Astrocyte of the spinal cord (primary cell): ENCODE results near the gene IL16.

Experiments used
- DNase-seq: peaks from one replicate; pipeline ENCODE4 v3.0.0; 2011; ENCODE audit warnings: low read depth, low spot score
- H3K4me3 ChIP-seq: 2 replicates; pipeline ENCODE4 v1.5.1; 2011; ENCODE audit warnings: low read depth, mild to moderate bottlenecking, low read length, moderate library complexity
- in situ Hi-C: cut with HindIII; loops from 2 replicates; pipeline ENCODE4 v1.10.0; 2017; ENCODE audit warnings: low sequenced_read_pairs
- TF ChIP-seq, protein P1 (sequence below): IDR thresholded peaks from 2 replicates; pipeline ENCODE4 v1.5.1; 2012; ENCODE audit warnings: low read depth, mild to moderate bottlenecking, low read length, inconsistent platforms

Gene IL16

DNA sequence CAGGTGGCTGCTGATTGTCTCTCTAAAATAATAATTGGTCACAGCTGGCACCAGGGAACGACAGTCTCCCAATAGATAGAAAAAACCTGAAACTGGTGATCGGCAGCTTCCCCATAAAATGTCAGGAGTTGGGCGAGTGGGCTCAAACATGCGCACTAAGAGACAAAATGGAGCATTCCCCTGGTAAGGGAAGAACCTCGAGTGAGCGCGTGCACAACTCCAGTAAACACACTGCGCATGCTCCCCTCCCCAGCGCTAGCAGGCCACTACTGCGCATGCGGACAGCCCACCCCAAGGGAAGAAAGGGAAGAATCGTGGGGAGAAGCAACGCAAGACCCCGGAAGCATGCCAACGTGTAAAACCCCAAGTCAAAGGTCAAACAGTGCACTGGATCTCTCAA lies 134.9 kb downstream of the IL16 start:
- in situ Hi-C loops: no loop called here
- no peak overlapping the region for H3K4me3 ChIP-seq
- DNase-seq: no peak
- TF ChIP-seq, protein P1, sequence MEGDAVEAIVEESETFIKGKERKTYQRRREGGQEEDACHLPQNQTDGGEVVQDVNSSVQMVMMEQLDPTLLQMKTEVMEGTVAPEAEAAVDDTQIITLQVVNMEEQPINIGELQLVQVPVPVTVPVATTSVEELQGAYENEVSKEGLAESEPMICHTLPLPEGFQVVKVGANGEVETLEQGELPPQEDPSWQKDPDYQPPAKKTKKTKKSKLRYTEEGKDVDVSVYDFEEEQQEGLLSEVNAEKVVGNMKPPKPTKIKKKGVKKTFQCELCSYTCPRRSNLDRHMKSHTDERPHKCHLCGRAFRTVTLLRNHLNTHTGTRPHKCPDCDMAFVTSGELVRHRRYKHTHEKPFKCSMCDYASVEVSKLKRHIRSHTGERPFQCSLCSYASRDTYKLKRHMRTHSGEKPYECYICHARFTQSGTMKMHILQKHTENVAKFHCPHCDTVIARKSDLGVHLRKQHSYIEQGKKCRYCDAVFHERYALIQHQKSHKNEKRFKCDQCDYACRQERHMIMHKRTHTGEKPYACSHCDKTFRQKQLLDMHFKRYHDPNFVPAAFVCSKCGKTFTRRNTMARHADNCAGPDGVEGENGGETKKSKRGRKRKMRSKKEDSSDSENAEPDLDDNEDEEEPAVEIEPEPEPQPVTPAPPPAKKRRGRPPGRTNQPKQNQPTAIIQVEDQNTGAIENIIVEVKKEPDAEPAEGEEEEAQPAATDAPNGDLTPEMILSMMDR: no peak

DNA sequence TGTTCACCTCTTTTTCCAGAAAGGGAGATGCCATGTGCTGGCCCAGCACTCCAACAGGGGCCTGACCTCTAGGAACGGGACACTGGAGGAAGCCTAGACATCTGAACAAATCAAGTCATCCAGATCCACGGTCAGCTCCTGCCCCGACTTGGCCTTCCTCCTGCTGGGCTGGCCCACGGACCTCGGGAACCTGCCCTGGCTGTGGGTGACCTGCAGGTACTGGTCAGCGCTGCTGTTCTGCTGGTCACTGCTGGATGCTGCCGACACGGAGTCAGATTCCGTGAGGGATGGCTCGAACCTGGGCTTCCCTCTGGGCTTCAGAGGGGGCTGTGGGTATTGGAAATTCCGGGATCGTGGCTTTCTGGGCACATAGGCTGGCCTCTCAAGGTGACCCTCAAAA lies 135.6 kb downstream of the IL16 start:
- DNase-seq: no peak
- H3K4me3 ChIP-seq: no peak overlapping the region
- in situ Hi-C loops: no loop called here
- TF ChIP-seq, protein P1: no peak

DNA sequence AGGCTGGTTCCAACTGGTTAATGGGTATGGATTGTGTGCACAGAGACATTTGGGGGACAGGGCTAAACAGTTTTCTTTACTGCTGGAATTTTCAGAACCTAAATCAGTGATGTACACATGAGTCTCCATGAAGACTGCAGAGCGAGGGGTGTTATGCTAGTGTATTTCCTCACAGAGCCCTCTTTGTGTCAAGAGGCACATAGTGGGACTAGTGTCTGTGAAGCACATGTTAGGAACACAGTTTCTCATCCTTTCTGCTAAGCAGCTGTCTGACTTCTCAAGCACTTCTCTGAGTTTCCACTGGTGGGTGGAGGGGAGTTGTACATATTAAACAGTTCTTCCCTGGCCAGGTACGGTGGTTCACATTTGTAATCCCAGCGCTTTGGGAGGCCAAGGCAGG lies 136.7 kb downstream of the IL16 start:
- in situ Hi-C loops: no loop called here
- H3K4me3 ChIP-seq: no peak overlapping the region
- no peak for DNase-seq
- TF ChIP-seq, protein P1: no peak

DNA sequence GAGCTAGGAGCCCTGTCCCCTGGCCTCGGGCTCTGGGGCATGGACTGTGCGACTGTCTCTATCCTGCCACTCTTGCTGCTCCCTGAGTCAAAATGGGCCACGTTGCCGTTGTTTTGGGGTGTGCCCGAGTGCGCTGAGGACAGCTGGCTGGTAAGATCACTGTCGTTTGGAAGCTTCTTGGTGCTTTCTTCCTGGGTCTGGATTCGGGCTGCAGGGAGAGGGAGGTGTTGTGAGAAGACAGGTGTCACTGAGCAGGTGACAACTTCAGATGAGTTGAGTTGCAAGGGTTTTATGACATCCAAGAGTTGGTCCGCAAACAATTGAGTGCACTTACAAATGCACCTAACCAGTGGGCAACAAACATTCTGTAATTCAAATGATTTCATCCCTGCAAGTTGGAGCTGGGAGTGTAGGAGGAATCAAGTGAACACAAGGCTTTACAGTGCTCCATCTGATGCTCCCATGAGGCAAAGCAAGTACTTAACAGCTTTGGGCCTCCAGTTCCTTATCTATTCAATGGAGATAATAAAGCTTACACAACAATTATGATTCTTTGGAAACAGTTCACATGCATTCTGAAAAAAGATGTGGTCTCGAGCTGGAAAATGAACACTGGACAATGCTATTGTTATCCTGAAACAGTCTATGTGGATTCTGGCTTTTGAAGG lies 138.2 kb downstream of the IL16 start:
- no peak for DNase-seq
- in situ Hi-C loops: no loop called here
- no peak overlapping the region for H3K4me3 ChIP-seq
- TF ChIP-seq, protein P1: no peak

DNA sequence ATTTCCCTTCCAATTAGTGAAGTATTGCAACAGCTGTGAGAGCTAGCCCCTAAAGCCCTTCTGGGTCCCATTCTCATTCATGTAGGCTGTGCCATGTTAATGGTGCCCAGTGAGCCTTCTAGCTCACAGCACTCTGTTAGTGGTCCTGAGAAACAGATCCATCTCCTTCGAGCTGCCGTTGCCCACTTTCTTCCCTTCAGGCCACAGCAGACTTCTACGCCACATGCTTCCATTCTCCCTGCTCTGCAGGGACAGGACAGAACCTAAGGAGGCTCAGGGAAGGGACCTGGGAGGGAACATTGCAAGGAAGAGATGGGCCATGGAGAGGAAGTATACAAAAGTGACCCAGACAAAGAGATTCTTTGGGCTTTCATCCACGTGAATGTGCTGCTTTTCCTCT lies 139.0 kb downstream of the IL16 start:
- DNase-seq: no peak
- TF ChIP-seq, protein P1: no peak
- in situ Hi-C loops: no loop called here
- H3K4me3 ChIP-seq: no peak overlapping the region

DNA sequence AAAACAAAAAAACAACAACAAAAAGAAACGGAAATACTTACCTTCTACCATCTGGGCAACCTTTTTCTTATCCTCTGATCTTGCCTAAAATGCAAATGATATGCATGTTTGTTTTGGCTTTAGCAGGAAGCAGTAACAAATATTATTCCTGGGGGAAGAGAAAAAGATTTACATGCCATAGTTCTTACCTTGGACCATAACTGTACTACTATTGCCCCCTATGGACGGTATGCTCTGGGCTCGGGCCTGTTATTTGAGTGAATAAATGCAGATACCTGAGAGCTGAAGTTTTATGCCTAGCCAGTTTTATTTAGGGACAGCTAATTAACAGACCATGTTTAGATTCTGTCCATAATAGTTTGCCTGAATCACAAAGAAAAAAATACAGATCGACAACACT lies 139.9 kb downstream of the IL16 start:
- DNase-seq: peak; percentile 55

More for the DNA sequence above, 139.9 kb downstream of the IL16 start:
- TF ChIP-seq, protein P1: peak; percentile 60
- in situ Hi-C loops: no loop called here
- no peak overlapping the region for H3K4me3 ChIP-seq
